HPDE6-E6E7 (cell line): ENCODE data around the gene ADRB1.

ENCODE experiments used
- DNase-seq: peaks from one replicate; pipeline ENCODE4 v3.0.0; 2011; ENCODE audit warnings: missing footprints; ENCODE audit errors: extremely low spot score

ADRB1 gene

GRCh38 chr10:114057855-114058254 lies 14.2 kb downstream of the ADRB1 start:
- no peak for DNase-seq

- DNase-seq: no peak
Measured at GRCh38 chr10:114058297-114058696, 14.6 kb downstream of the ADRB1 start.

GRCh38 chr10:114059561-114059960 lies 15.9 kb downstream of the ADRB1 start:
- DNase-seq: no peak

- DNase-seq: no peak
Measured at GRCh38 chr10:114060456-114060855, 16.8 kb downstream of the ADRB1 start.

GRCh38 chr10:114061148-114061547 lies 17.5 kb downstream of the ADRB1 start:
- DNase-seq: peak; percentile 85

- no peak for DNase-seq
Measured at GRCh38 chr10:114061789-114062188, 18.1 kb downstream of the ADRB1 start.

GRCh38 chr10:114064151-114065048 lies 20.7 kb downstream of the ADRB1 start:
- no peak for DNase-seq

- no peak for DNase-seq
Measured at GRCh38 chr10:114065049-114065435, 21.4 kb downstream of the ADRB1 start.

GRCh38 chr10:114068054-114068707 lies 24.5 kb downstream of the ADRB1 start:
- peak; percentile 73 for DNase-seq

- DNase-seq: no peak
Measured at GRCh38 chr10:114070710-114071109, 27.0 kb downstream of the ADRB1 start.

GRCh38 chr10:114071178-114071577 lies 27.5 kb downstream of the ADRB1 start:
- DNase-seq: no peak

GRCh38 chr10:114073395-114074186 lies 29.9 kb downstream of the ADRB1 start:
- no peak for DNase-seq

- no peak for DNase-seq
Measured at GRCh38 chr10:114075093-114075492, 31.4 kb downstream of the ADRB1 start.

GRCh38 chr10:114077347-114077746 lies 33.7 kb downstream of the ADRB1 start:
- no peak for DNase-seq

- DNase-seq: no peak
Measured at GRCh38 chr10:114077815-114078219, 34.2 kb downstream of the ADRB1 start.

- no peak for DNase-seq
Measured at GRCh38 chr10:114078346-114078745, 34.7 kb downstream of the ADRB1 start.

GRCh38 chr10:114079421-114079820 lies 35.8 kb downstream of the ADRB1 start:
- no peak for DNase-seq

- DNase-seq: no peak
Measured at GRCh38 chr10:114081911-114082583, 38.4 kb downstream of the ADRB1 start.

- DNase-seq: no peak
Measured at GRCh38 chr10:114083040-114083439, 39.4 kb downstream of the ADRB1 start.

GRCh38 chr10:114084215-114084614 lies 40.5 kb downstream of the ADRB1 start:
- DNase-seq: no peak

GRCh38 chr10:114087255-114087654 lies 43.6 kb downstream of the ADRB1 start:
- DNase-seq: no peak

- DNase-seq: no peak
Measured at GRCh38 chr10:114087655-114088054, 44.0 kb downstream of the ADRB1 start.
